BLaER1 treated with 17β-estradiol and CSF1 and Interleukin-3, amounts not matched to agents 10 nM and 100 nM (cell line): ENCODE measurements around the gene MLC1.

ENCODE experiments used
- H3K27ac ChIP-seq, 11 experiments: shearing (Covaris generic); formaldehyde crosslinking; 2 replicates each; pipeline ENCODE4 v1.8.1; 2022
- H3K27me3 ChIP-seq, 11 experiments: shearing (Covaris generic); formaldehyde crosslinking; 2 replicates each; pipeline ENCODE4 v1.8.1; 2022
- H3K36me3 ChIP-seq, 11 experiments: shearing (Covaris generic); formaldehyde crosslinking; 2 replicates each; pipeline ENCODE4 v1.8.1; 2022
- H3K4me1 ChIP-seq, 10 experiments: shearing (Covaris generic); formaldehyde crosslinking; 2 replicates each; pipeline ENCODE4 v1.8.1; 2022
- H3K4me2 ChIP-seq, 11 experiments: shearing (Covaris generic); formaldehyde crosslinking; 2 replicates each; pipeline ENCODE4 v1.8.1; 2022
- H3K4me3 ChIP-seq, 10 experiments: shearing (Covaris generic); formaldehyde crosslinking; 2 replicates each; pipeline ENCODE4 v1.8.1; 2022
- H3K9ac ChIP-seq, 11 experiments: shearing (Covaris generic); formaldehyde crosslinking; 2 replicates each; pipeline ENCODE4 v1.8.1; 2022
- H3K9me3 ChIP-seq, 11 experiments: shearing (Covaris generic); formaldehyde crosslinking; replicated peaks in 1 of 11; 2 replicates each; pipeline ENCODE4 v1.8.1; 2022
- H4K20me1 ChIP-seq, 11 experiments: shearing (Covaris generic); formaldehyde crosslinking; 2 replicates each; pipeline ENCODE4 v1.8.1; 2022
- Cebpa-rat ChIP-seq, 11 experiments: shearing (Covaris generic); IDR thresholded peaks; 2 replicates each; pipeline ENCODE4 v1.8.1; 2022

Gene MLC1

GRCh38 chr22:50044485-50045118 is 40.6 kb downstream of the MLC1 start:
- Histone ChIP-seq H3K27ac (no peak overlapping the region), H3K4me3 (no peak overlapping the region), H3K27me3 (peaks cover 0 to 15% (median 9%) of the 10 kb centered on the region in 11 experiments; a peak in 14 of 22 replicates), H3K9me3 (peaks cover 16 to 26% (median 22%) of the 10 kb centered on the region in 11 experiments), H3K9ac (peak overlapping the region in 2 of 11 experiments; percentile 10 to 41; a peak in 1 of 22 replicates), H4K20me1 (peaks cover 0 to 6% (median 0%) of the 10 kb centered on the region in 11 experiments; a peak in 4 of 22 replicates), H3K4me1 (peaks cover 9 to 22% (median 16%) of the 10 kb centered on the region in 10 experiments), H3K4me2 (peak overlapping the region; percentile 67 to 83 (median 78)), H3K36me3 (no peaks in the 10 kb centered on the region)
- no peak for TF ChIP-seq Cebpa-rat (IDR thresholded peaks at IDR 0.05)

DNA sequence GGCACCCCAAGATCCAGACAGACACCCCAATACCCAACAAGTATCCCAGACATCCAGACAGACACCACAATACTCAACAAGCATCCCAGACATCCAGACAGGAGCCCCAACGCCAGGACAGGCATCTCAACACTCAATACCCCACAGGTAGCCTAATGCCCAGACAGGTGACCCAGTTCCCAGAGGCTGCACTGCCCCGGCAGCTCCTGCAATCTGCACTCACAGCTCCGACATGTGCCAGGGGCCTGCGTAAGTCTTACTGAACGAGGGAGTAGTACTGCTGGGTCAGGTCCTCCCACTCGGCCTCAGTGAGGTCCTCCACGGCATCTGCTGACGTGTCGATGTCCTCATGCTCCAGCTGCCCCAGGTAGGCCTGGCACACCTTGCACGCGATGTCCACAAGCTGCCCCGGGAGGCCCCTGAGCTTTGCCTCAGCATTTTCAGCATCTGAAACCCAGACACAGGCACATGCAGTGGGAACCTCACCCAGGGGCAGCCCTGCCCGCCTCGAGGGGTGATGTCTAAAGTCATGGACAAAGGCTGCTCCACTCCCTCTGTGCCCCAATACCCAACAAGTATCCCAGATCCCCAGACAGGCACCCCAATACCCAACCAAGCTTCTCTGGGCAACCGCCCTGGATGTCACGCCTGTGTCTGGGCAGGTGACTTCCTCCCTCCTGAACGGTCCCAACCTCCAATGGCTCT is 43.7 kb downstream of the MLC1 start:
- Histone ChIP-seq H3K4me1 (peaks cover 9 to 22% (median 17%) of the 10 kb centered on the region in 10 experiments), H3K4me3 (no peak overlapping the region), H3K9ac (no peak overlapping the region), H3K36me3 (no peaks in the 10 kb centered on the region), H3K27ac (no peak overlapping the region), H4K20me1 (peaks cover 0 to 6% (median 0%) of the 10 kb centered on the region in 11 experiments; a peak in 4 of 22 replicates), H3K4me2 (no peak overlapping the region), H3K9me3 (peaks cover 29 to 40% (median 33%) of the 10 kb centered on the region in 11 experiments), H3K27me3 (peaks cover 0 to 15% (median 9%) of the 10 kb centered on the region in 11 experiments; a peak in 14 of 22 replicates)
- no peak for TF ChIP-seq Cebpa-rat (IDR thresholded peaks at IDR 0.05)

GRCh38 chr22:50040717-50041116 is 44.5 kb downstream of the MLC1 start:
- H4K20me1 ChIP-seq, result peaks cover 0 to 6% (median 0%) of the 10 kb centered on the region in 11 experiments; a peak in 2 of 22 replicates
- TF ChIP-seq Cebpa-rat (IDR thresholded peaks at IDR 0.05), result no peak
- H3K4me2 ChIP-seq, result no peak overlapping the region
- H3K27me3 ChIP-seq, result peaks cover 0 to 15% (median 9%) of the 10 kb centered on the region in 11 experiments; a peak in 14 of 22 replicates
- H3K9me3 ChIP-seq, result peaks cover 29 to 40% (median 33%) of the 10 kb centered on the region in 11 experiments
- H3K4me1 ChIP-seq, result peaks cover 13 to 30% (median 23%) of the 10 kb centered on the region in 10 experiments
- no peak overlapping the region for H3K9ac ChIP-seq
- H3K36me3 ChIP-seq, result no peaks in the 10 kb centered on the region
- no peak overlapping the region for H3K4me3 ChIP-seq
- H3K27ac ChIP-seq, result no peak overlapping the region

DNA sequence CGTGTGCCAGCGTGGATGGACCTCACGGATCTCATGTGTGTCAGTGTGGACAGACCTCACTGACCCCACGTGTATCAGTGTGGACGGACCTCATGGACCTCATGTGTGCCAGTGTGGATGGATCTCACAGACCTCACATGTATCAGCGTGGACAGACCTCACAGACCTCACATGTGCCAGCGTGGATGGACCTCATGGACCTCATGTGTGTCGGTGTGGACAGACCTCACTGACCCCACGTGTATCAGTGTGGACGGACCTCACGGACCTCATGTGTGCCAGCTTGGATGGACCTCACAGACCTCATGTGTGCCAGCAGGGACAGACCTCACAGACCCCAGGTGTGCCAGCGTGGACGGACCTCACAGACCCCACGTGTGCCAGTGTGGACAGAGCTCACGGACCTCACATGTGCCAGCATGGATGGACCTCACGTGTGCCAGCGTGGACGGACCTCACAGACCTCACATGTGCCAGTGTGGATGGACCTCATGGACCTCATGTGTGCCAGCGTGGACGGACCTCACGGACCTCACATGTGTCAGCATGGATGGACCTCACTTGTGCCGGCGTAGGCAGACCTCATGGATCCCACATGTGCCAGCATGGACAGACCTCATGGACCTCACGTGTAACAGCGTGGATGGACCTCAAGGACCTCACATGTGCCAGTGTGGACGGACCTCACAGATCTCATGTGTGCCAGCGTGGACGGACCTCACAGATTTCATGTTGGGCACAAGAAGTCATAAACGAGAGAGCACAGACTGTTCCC is 45.4 kb downstream of the MLC1 start:
- no peak overlapping the region for H3K4me2 ChIP-seq
- H3K36me3 ChIP-seq, result no peaks in the 10 kb centered on the region
- peaks cover 17 to 33% (median 27%) of the 10 kb centered on the region in 10 experiments for H3K4me1 ChIP-seq
- H3K27ac ChIP-seq, result no peak overlapping the region
- no peak overlapping the region for H3K9ac ChIP-seq
- H3K9me3 ChIP-seq, result peaks cover 29 to 40% (median 33%) of the 10 kb centered on the region in 11 experiments
- TF ChIP-seq Cebpa-rat (IDR thresholded peaks at IDR 0.05), result no peak
- H3K4me3 ChIP-seq, result no peak overlapping the region
- peaks cover 0 to 10% (median 5%) of the 10 kb centered on the region in 11 experiments; a peak in 14 of 22 replicates for H3K27me3 ChIP-seq
- H4K20me1 ChIP-seq, result peaks cover 0 to 2% (median 0%) of the 10 kb centered on the region in 11 experiments; a peak in 2 of 22 replicates

DNA sequence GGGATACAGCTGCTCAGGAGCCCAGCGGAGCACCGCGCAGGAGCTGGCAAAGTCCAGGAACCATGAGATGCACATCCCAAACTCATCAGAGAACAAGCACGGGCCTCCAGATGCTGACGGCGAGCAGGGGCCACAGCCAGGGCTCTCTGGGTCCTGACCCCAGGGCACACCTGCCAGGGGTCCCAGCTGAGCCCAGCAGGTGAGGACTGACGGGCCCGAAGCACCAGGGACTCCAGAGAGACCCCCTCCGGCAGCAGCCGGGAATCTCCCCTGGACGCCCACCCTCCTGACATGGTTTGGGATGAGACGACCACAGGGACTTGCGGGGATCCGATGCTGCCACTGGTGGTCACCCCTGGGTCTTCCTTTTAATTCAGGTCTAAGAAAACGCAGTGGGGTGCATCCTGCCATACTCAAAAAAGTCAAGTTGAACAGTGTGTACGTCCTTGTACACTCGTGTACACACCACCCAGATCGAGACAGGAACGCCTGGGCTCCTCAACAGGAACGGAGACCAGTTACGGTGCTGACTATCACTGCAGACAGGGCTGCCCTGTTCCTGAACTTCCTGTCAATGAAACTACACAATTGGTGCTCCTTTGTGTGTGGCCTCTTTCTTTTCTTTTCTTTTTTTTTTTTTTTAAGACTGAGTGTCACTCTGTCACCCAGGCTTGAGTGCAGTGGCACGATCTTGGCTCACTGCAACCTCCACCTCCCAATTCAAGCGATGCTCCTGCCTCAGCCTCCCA is 49.1 kb downstream of the MLC1 start:
- no peak overlapping the region for H3K4me3 ChIP-seq
- H3K4me2 ChIP-seq, result peak overlapping the region in 10 of 11 experiments; percentile 5 to 88 (median 79); a peak in 17 of 22 replicates
- peaks cover 0 to 13% (median 0%) of the 10 kb centered on the region in 11 experiments; a peak in 5 of 22 replicates for H4K20me1 ChIP-seq
- peaks cover 27 to 55% (median 52%) of the 10 kb centered on the region in 10 experiments for H3K4me1 ChIP-seq
- H3K27me3 ChIP-seq, result peaks cover 0 to 18% (median 4%) of the 10 kb centered on the region in 11 experiments; a peak in 5 of 22 replicates
- H3K36me3 ChIP-seq, result no peaks in the 10 kb centered on the region
- H3K27ac ChIP-seq, result peak overlapping the region in 1 of 11 experiments; percentile 40; a peak in 2 of 22 replicates
- H3K9me3 ChIP-seq, result peaks cover 17 to 23% (median 20%) of the 10 kb centered on the region in 11 experiments; a peak in 21 of 22 replicates
- no peak for TF ChIP-seq Cebpa-rat (IDR thresholded peaks at IDR 0.05)
- no peak overlapping the region for H3K9ac ChIP-seq

- H3K4me1 ChIP-seq, result peaks cover 31 to 62% (median 60%) of the 10 kb centered on the region in 10 experiments
- no peaks in the 10 kb centered on the region for H3K36me3 ChIP-seq
- no peak for TF ChIP-seq Cebpa-rat (IDR thresholded peaks at IDR 0.05)
- H3K27me3 ChIP-seq, result peaks cover 0 to 18% (median 4%) of the 10 kb centered on the region in 11 experiments; a peak in 5 of 22 replicates
- H3K9me3 ChIP-seq, result peaks cover 17 to 23% (median 20%) of the 10 kb centered on the region in 11 experiments; a peak in 21 of 22 replicates
- H3K9ac ChIP-seq, result peak overlapping the region in 7 of 11 experiments; percentile 2 to 45 (median 30); a peak in 6 of 22 replicates
- peaks cover 0 to 21% (median 0%) of the 10 kb centered on the region in 11 experiments; a peak in 5 of 22 replicates for H4K20me1 ChIP-seq
- peak overlapping the region; percentile 58 to 88 (median 79) for H3K4me2 ChIP-seq
- H3K4me3 ChIP-seq, result no peak overlapping the region; a peak in 1 of 20 replicates
- H3K27ac ChIP-seq, result peak overlapping the region in 8 of 11 experiments; percentile 19 to 60 (median 51); a peak in 15 of 22 replicates
Measured at GRCh38 chr22:50035131-50035881, 49.9 kb downstream of the MLC1 start.
